ENCODE measurements around the gene TACC3. TPM values are rescaled to one million over a fixed set of nuclear protein-coding genes. Genes with fewer than 3 reads are reported as not detected.

Gene TACC3
- total RNA-seq, 1 experiment from 2014 or later = 156 TPM

DNA sequence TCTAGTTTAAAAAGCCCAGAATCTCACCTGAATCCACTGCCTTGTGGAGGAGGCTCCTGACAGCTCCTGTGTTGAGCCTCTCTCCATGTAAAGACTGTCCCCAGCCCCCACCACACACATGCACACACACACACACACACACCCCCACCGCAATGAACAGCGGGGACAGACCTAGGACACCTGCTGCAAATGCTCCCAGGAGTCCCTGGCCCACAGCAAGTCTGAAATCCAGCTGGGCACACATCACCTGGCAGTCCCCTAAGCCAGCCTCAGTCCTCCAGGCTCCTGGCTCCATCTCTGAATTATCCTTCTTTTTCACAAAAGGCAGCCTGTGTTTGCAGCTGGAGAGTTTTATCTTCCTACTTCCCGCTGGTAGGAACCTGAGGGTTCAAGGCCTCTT lies 30.6 kb upstream of the TACC3 start:
- Histone ChIP-seq H3K9ac (ENCODE audit: extremely low read depth, insufficient read length, low read length) (no peak overlapping the region), H4K20me1 (ENCODE audit: control insufficient read depth, insufficient read depth, insufficient read length) (peaks cover 2% of the 10 kb centered on the region), H3K79me1 (ENCODE audit: insufficient read depth, low read depth, low read length, poor library complexity, severe bottlenecking) (no peaks in the 10 kb centered on the region), H2BK20ac (ENCODE audit: low read depth, low read length, poor library complexity, severe bottlenecking) (no peak overlapping the region), H3K56ac (ENCODE audit: insufficient read length, low read depth, low read length) (no peak overlapping the region), H4K8ac (replicated peaks; ENCODE audit: insufficient read length, low read depth, low read length) (no peak overlapping the region), H2AFZ (ENCODE audit: low read length) (no peak overlapping the region), H3K9me3 (ENCODE audit: control insufficient read depth, low read depth, low read length) (no peaks in the 10 kb centered on the region), H3K27ac (ENCODE audit: insufficient read length, low read depth, low read length) (no peak overlapping the region), H3K27me3 (ENCODE audit: insufficient read depth, low read length) (no peaks in the 10 kb centered on the region), H2AK5ac (ENCODE audit: insufficient read length, low read length) (no peak overlapping the region), H3K4ac (ENCODE audit: low read depth, low read length) (no peak overlapping the region), H2BK120ac (ENCODE audit: low read depth, low read length, poor library complexity, severe bottlenecking) (no peak overlapping the region), H3K4me2 (ENCODE audit: insufficient read depth, insufficient read length, low read length) (no peak overlapping the region), H3K23ac (ENCODE audit: insufficient read length, low read depth, low read length) (no peak overlapping the region), H3K4me1 (ENCODE audit: insufficient read depth, low read length) (no peaks in the 10 kb centered on the region), H3K79me2 (ENCODE audit: insufficient read depth, low read length) (no peaks in the 10 kb centered on the region), H4K91ac (ENCODE audit: insufficient read length, low read depth, low read length) (no peak overlapping the region), H3T11ph (ENCODE audit: low read length) (no peak overlapping the region), H2BK12ac (ENCODE audit: insufficient read length, low read depth, low read length) (no peak overlapping the region), H2BK15ac (ENCODE audit: low read depth, low read length) (no peak overlapping the region), H3K14ac (ENCODE audit: insufficient read depth, low read length) (no peak overlapping the region), H3K18ac (ENCODE audit: insufficient read length, low read depth, low read length) (no peak overlapping the region), H4K5ac (ENCODE audit: insufficient read length, low read depth, low read length) (no peak overlapping the region), H3K23me2 (ENCODE audit: insufficient read length, low read depth, low read length, poor library complexity, severe bottlenecking) (no peaks in the 10 kb centered on the region), H2BK5ac (ENCODE audit: insufficient read length, low read length) (no peak overlapping the region)
- Mint-ChIP-seq H3K36me3 (ENCODE audit: insufficient read depth in 1 of 3, low read depth in 3 of 3) (peaks cover 22 to 55% (median 40%) of the 10 kb centered on the region in 3 experiments; a peak in 6 of 7 replicates), H3K27me3 (ENCODE audit: low read depth) (no peaks in the 10 kb centered on the region; the same call in 1 of the 2 replicates), H3K4me3 (no peak overlapping the region; a peak in 1 of 5 replicates), H3K9me3 (no peaks in the 10 kb centered on the region), H3K27ac (no peak overlapping the region; a peak in 1 of 7 replicates), H3K4me1 (peaks cover 7% of the 10 kb centered on the region in 2 experiments)
- TF ChIP-seq, protein P1, sequence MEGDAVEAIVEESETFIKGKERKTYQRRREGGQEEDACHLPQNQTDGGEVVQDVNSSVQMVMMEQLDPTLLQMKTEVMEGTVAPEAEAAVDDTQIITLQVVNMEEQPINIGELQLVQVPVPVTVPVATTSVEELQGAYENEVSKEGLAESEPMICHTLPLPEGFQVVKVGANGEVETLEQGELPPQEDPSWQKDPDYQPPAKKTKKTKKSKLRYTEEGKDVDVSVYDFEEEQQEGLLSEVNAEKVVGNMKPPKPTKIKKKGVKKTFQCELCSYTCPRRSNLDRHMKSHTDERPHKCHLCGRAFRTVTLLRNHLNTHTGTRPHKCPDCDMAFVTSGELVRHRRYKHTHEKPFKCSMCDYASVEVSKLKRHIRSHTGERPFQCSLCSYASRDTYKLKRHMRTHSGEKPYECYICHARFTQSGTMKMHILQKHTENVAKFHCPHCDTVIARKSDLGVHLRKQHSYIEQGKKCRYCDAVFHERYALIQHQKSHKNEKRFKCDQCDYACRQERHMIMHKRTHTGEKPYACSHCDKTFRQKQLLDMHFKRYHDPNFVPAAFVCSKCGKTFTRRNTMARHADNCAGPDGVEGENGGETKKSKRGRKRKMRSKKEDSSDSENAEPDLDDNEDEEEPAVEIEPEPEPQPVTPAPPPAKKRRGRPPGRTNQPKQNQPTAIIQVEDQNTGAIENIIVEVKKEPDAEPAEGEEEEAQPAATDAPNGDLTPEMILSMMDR (conservative IDR thresholded peaks at IDR 0.05) = no peak
- no CpG with 5 or more reads among the region's 3 CpGs for WGBS (ENCODE audit: extremely low coverage, insufficient read length, low lambda C conversion rate)
- no peak for DNase-seq
